Parathyroid adenoma (tissue), 2 donors: Measurements from ENCODE around the gene MTMR8.

Experiments used
- H2AFZ ChIP-seq: fragments of 300-600 bp; sonication (generic); one replicate; pipeline ENCODE4 v1.7.0; 2017; ENCODE audit warnings: antibody characterized with exemption, mild to moderate bottlenecking
- H3K27ac ChIP-seq: fragments of 300-600 bp; sonication (generic); one replicate; pipeline ENCODE4 v1.7.0; 2017
- H3K27me3 ChIP-seq: fragments of 300-600 bp; sonication (generic); one replicate; pipeline ENCODE4 v1.7.0; 2017; ENCODE audit warnings: low read length; ENCODE audit not compliant: control insufficient read depth, insufficient read depth
- H3K36me3 ChIP-seq: fragments of 300-600 bp; sonication (generic); one replicate; pipeline ENCODE4 v1.7.0; 2017; ENCODE audit warnings: low read length; ENCODE audit not compliant: control insufficient read depth, insufficient read depth
- H3K4me1 ChIP-seq: fragments of 300-600 bp; sonication (generic); one replicate; pipeline ENCODE4 v1.7.0; 2017; ENCODE audit warnings: control low read depth
- H3K4me2 ChIP-seq: fragments of 300-600 bp; sonication (generic); one replicate; pipeline ENCODE4 v1.7.0; 2017; ENCODE audit warnings: low read length
- H3K4me3 ChIP-seq: fragments of 300-600 bp; sonication (generic); one replicate; pipeline ENCODE4 v1.7.0; 2017; ENCODE audit warnings: low read depth, low read length
- H3K79me2 ChIP-seq: fragments of 300-600 bp; sonication (generic); one replicate; pipeline ENCODE4 v1.7.0; 2017; ENCODE audit warnings: control low read depth
- H3K9ac ChIP-seq: fragments of 300-600 bp; sonication (generic); one replicate; pipeline ENCODE4 v1.7.0; 2017; ENCODE audit warnings: mild to moderate bottlenecking
- H3K9me3 ChIP-seq: fragments of 300-600 bp; sonication (generic); one replicate; pipeline ENCODE4 v1.7.0; 2017; ENCODE audit warnings: low read length; ENCODE audit not compliant: control insufficient read depth
- CTCF ChIP-seq: fragments of 300-600 bp; sonication (generic); IDR thresholded peaks from one replicate; pipeline ENCODE4 v1.7.0; 2017; ENCODE audit warnings: antibody characterized with exemption, mild to moderate bottlenecking
- donor health status: primary hyperparathyroidism.

MTMR8 gene

GRCh38 chrX:64394874-64395567 lies at the start of gene MTMR8:
MTMR8 (minus strand) TSS chrX:64395452; CDS start chrX:64395363, 89 bp downstream.
- Histone ChIP-seq H2AFZ (peak within 1 kb of the TSS; percentile 93), H3K27me3 (no peaks in the 10 kb centered on the region), H3K4me2 (peak within 1 kb of the TSS; percentile 59), H3K4me1 (no peaks in the 10 kb centered on the region), H3K79me2 (no peaks in the 10 kb centered on the region), H3K27ac (peak within 1 kb of the TSS; percentile 19), H3K36me3 (no peaks in the 10 kb centered on the region), H3K9me3 (no peaks in the 10 kb centered on the region), H3K4me3 (peak within 1 kb of the TSS; percentile 57), H3K9ac (no peak within 1 kb of the TSS)
- TF ChIP-seq CTCF = no peak

GRCh38 chrX:64439551-64439950 lies 44.3 kb upstream of the MTMR8 start:
- Histone ChIP-seq H3K27ac (no peak overlapping the region), H2AFZ (no peak overlapping the region), H3K27me3 (no peaks in the 10 kb centered on the region), H3K9me3 (no peaks in the 10 kb centered on the region), H3K79me2 (no peaks in the 10 kb centered on the region), H3K4me2 (no peak overlapping the region), H3K9ac (no peak overlapping the region), H3K4me3 (no peak overlapping the region), H3K4me1 (no peaks in the 10 kb centered on the region), H3K36me3 (no peaks in the 10 kb centered on the region)
- no peak for TF ChIP-seq CTCF

- Histone ChIP-seq H3K4me2 (no peak overlapping the region), H3K36me3 (no peaks in the 10 kb centered on the region), H3K79me2 (no peaks in the 10 kb centered on the region), H3K4me3 (no peak overlapping the region), H3K9me3 (no peaks in the 10 kb centered on the region), H3K4me1 (no peaks in the 10 kb centered on the region), H3K27me3 (no peaks in the 10 kb centered on the region), H3K9ac (no peak overlapping the region), H2AFZ (no peak overlapping the region), H3K27ac (no peak overlapping the region)
- TF ChIP-seq CTCF = no peak
Measured at GRCh38 chrX:64437665-64438064, 42.4 kb upstream of the MTMR8 start.

- Histone ChIP-seq H3K79me2 (no peaks in the 10 kb centered on the region), H3K36me3 (no peaks in the 10 kb centered on the region), H2AFZ (no peak overlapping the region), H3K9ac (no peak overlapping the region), H3K4me3 (no peak overlapping the region), H3K27ac (no peak overlapping the region), H3K9me3 (no peaks in the 10 kb centered on the region), H3K4me1 (no peaks in the 10 kb centered on the region), H3K4me2 (no peak overlapping the region), H3K27me3 (no peaks in the 10 kb centered on the region)
- no peak for TF ChIP-seq CTCF
Measured at GRCh38 chrX:64437218-64437617, 42.0 kb upstream of the MTMR8 start.

GRCh38 chrX:64428371-64428770 lies 33.1 kb upstream of the MTMR8 start:
- Histone ChIP-seq H3K36me3 (no peaks in the 10 kb centered on the region), H2AFZ (no peak overlapping the region), H3K9me3 (no peaks in the 10 kb centered on the region), H3K27me3 (no peaks in the 10 kb centered on the region), H3K4me1 (no peaks in the 10 kb centered on the region), H3K4me2 (no peak overlapping the region), H3K79me2 (no peaks in the 10 kb centered on the region), H3K4me3 (no peak overlapping the region), H3K9ac (no peak overlapping the region), H3K27ac (no peak overlapping the region)
- TF ChIP-seq CTCF = no peak
